DND-41 (cell line): Measurements from ENCODE around the gene TXNDC11.

Experiments
- ATAC-seq: fragments of 200-7000 bp; cut with Tn5 transposase; 3 replicates; pipeline ENCODE4 v1.9.1; 2021; ENCODE audit warnings: low read depth; ENCODE audit not compliant: insufficient read depth
- DNase-seq: peaks from one replicate; pipeline ENCODE4 v3.0.0-alpha.2; 2020
- H2AFZ ChIP-seq: 2 replicates; pipeline ENCODE4 v1.6.0; 2012; ENCODE audit warnings: low read depth, low read length
- H3K27ac ChIP-seq: 2 replicates; pipeline ENCODE4 v1.5.1; 2012; ENCODE audit warnings: low read length, inconsistent platforms
- H3K27me3 ChIP-seq: fragments of 200-600 bp; sonication (generic); 2 replicates; pipeline ENCODE4 v1.6.0; 2012; ENCODE audit warnings: low read length, mild to moderate bottlenecking, inconsistent platforms; ENCODE audit not compliant: insufficient read depth, poor library complexity
- H3K36me3 ChIP-seq: 2 replicates; pipeline ENCODE4 v1.5.1; 2012; ENCODE audit warnings: low read length, inconsistent platforms; ENCODE audit not compliant: insufficient read depth
- H3K4me1 ChIP-seq: 2 replicates; pipeline ENCODE4 v1.5.1; 2012; ENCODE audit warnings: mild to moderate bottlenecking, low read length; ENCODE audit not compliant: insufficient read depth
- H3K4me2 ChIP-seq: 2 replicates; pipeline ENCODE4 v1.6.0; 2012; ENCODE audit warnings: mild to moderate bottlenecking, moderate library complexity, low read length, inconsistent platforms; ENCODE audit not compliant: insufficient read depth
- H3K4me3 ChIP-seq, 2 experiments: fragments of 200-600 bp in 1 of 2; shearing (Covaris generic) in 1 of 2; 2 replicates each; pipeline ENCODE4 v1.5.1; 2012 to 2016; ENCODE audit warnings: inconsistent platforms in 2 of 2, low read length in 2 of 2, mild to moderate bottlenecking in 2 of 2, low read depth in 1 of 2, moderate library complexity in 1 of 2
- H3K79me2 ChIP-seq: 2 replicates; pipeline ENCODE4 v1.6.0; 2012; ENCODE audit warnings: low read length, inconsistent platforms; ENCODE audit not compliant: insufficient read depth
- H3K9ac ChIP-seq: 2 replicates; pipeline ENCODE4 v1.6.0; 2012; ENCODE audit warnings: low read depth, mild to moderate bottlenecking, inconsistent platforms, low read length, moderate library complexity
- H3K9me3 ChIP-seq: 2 replicates; pipeline ENCODE4 v1.5.1; 2012; ENCODE audit warnings: low read length, moderate library complexity, mild to moderate bottlenecking, inconsistent platforms; ENCODE audit not compliant: insufficient read depth, severe bottlenecking
- H4K20me1 ChIP-seq: 2 replicates; pipeline ENCODE4 v1.6.0; 2012; ENCODE audit warnings: low read length; ENCODE audit not compliant: insufficient read depth
- EZH2 ChIP-seq: IDR thresholded peaks from 3 replicates; pipeline ENCODE4 v1.6.1; 2012; ENCODE audit warnings: borderline replicate concordance, low read depth, mild to moderate bottlenecking, moderate library complexity, low read length, inconsistent platforms; ENCODE audit not compliant: severe bottlenecking
- TF ChIP-seq, protein P1 (sequence below): IDR thresholded peaks from 2 replicates; pipeline ENCODE4 v1.5.1; 2012; ENCODE audit warnings: borderline replicate concordance, low read length, moderate library complexity, mild to moderate bottlenecking; ENCODE audit not compliant: poor library complexity, severe bottlenecking; ENCODE audit errors: extremely low read depth

Gene TXNDC11

DNA sequence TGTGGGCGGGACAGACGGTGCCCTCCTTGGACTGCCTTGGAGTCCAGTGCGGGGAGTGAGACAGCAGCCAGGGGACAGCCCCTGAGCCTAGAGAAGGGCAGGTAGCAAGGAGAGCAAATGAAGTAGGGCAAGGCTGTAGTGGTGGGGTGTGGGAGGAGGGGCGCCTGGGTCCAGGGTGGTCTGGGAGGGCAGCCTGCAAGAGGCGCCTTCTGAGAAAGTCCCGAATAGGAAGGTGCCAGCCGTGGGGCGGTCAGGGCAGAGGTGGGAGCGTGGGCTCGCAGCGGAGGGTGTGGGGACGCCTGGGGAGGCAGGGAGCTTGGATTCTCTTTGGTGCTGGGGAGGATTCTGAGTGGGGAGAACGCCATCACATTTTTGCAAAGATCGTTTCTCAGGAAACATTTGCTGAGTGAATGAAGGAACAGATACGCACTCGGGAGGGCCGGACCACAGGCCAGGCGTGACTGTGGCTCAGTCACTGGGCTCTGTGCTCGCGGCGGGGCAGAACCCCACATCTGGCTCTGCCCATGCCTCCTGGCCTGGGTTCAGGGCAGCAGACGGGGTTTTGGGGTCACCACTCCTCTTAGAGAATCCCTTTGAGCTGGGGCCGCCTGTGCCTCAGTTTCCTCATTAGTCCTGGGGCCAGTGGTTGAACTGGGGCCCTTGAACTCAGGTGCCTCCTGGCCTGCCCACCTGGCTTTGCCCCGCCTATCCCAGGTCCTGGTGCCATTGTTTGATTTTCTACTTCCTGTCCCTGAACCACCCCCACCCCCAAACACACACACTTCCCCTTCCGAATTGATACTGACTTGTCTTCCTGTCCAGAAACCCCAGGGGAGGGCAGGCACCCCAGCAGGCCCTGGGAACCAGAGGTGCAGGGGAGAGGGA lies 70.2 kb downstream of the TXNDC11 start:
- Histone ChIP-seq H3K4me2 (no peak overlapping the region), H3K4me3 (no peak overlapping the region), H3K9me3 (no peaks in the 10 kb centered on the region), H3K36me3 (peaks cover 24% of the 10 kb centered on the region), H2AFZ (no peak overlapping the region), H3K27me3 (no peaks in the 10 kb centered on the region), H3K4me1 (peaks cover 45% of the 10 kb centered on the region), H3K79me2 (peaks cover 57% of the 10 kb centered on the region), H4K20me1 (peaks cover 75% of the 10 kb centered on the region), H3K27ac (peak overlapping the region; percentile 30), H3K9ac (no peak overlapping the region)
- TF ChIP-seq EZH2 = no peak
- TF ChIP-seq, protein P1, sequence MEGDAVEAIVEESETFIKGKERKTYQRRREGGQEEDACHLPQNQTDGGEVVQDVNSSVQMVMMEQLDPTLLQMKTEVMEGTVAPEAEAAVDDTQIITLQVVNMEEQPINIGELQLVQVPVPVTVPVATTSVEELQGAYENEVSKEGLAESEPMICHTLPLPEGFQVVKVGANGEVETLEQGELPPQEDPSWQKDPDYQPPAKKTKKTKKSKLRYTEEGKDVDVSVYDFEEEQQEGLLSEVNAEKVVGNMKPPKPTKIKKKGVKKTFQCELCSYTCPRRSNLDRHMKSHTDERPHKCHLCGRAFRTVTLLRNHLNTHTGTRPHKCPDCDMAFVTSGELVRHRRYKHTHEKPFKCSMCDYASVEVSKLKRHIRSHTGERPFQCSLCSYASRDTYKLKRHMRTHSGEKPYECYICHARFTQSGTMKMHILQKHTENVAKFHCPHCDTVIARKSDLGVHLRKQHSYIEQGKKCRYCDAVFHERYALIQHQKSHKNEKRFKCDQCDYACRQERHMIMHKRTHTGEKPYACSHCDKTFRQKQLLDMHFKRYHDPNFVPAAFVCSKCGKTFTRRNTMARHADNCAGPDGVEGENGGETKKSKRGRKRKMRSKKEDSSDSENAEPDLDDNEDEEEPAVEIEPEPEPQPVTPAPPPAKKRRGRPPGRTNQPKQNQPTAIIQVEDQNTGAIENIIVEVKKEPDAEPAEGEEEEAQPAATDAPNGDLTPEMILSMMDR = no peak
- no peak for ATAC-seq
- DNase-seq = peak; percentile 43

- ATAC-seq (no peak), DNase-seq (no peak)
- Histone ChIP-seq H3K9me3 (no peaks in the 10 kb centered on the region), H3K4me3 (no peak overlapping the region), H3K27me3 (no peaks in the 10 kb centered on the region), H3K27ac (peak overlapping the region; percentile 12; the same call in 1 of the 2 replicates), H3K4me2 (peak overlapping the region; percentile 94; the same call in 1 of the 2 replicates), H3K9ac (no peak overlapping the region), H4K20me1 (peaks cover 68% of the 10 kb centered on the region), H3K79me2 (peaks cover 57% of the 10 kb centered on the region), H3K36me3 (peaks cover 17% of the 10 kb centered on the region), H3K4me1 (peaks cover 50% of the 10 kb centered on the region), H2AFZ (no peak overlapping the region)
- TF ChIP-seq, protein P1 = no peak
- TF ChIP-seq EZH2 = no peak
Measured at GRCh38 chr16:11671676-11672075, 71.0 kb downstream of the TXNDC11 start.

GRCh38 chr16:11671271-11671670 lies 71.4 kb downstream of the TXNDC11 start:
- ATAC-seq (no peak), DNase-seq (no peak)
- Histone ChIP-seq H4K20me1 (peaks cover 67% of the 10 kb centered on the region), H3K9me3 (no peaks in the 10 kb centered on the region), H3K9ac (no peak overlapping the region), H2AFZ (no peak overlapping the region), H3K4me2 (peak overlapping the region; percentile 94; the same call in 1 of the 2 replicates), H3K4me3 (no peak overlapping the region), H3K36me3 (peaks cover 13% of the 10 kb centered on the region), H3K27me3 (no peaks in the 10 kb centered on the region), H3K79me2 (peaks cover 57% of the 10 kb centered on the region), H3K27ac (no peak overlapping the region; the same call in 1 of the 2 replicates), H3K4me1 (peaks cover 52% of the 10 kb centered on the region)
- TF ChIP-seq, protein P1 = no peak
- no peak for TF ChIP-seq EZH2
